ENCODE data around the gene TNPO2. TPM values are rescaled to one million over a fixed set of nuclear protein-coding genes. Genes with fewer than 3 reads are reported as not detected.

Gene TNPO2
- total and polyA plus RNA-seq, 2 experiments from 2014 or later = 37.1 to 83.0 TPM

DNA sequence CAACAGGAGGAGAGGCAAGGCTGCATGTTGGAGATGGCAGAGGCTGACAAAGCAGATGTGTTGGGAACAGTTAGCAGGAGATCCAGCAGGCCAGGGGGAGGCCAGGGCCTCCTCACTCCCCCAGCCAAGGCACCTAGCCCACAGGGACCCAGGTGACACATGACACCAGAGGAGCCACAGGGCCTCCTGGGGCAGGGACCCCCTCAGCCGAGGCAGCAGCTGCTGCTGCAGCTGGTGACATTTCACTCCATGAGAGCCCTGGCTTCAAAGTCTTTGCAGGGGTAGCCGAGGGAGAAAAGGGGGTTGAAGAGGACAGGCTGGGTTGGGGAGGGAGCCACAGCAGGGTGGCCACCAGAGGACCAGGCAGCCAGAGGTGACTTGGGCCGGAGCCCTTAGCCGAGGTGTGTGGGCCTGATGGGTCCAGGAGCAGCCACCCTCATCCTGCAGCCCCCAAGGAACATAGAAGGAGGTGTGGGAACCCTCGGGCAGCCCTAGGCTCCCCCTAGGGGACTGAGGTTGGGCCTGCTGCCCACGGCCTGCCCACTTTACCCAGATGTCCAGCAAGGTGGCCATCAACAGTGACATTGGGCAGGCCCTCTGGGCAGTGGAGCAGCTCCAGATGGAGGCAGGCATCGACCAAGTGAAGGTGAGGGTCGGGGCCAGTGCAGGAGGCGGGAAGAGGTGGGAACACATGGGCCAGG, 36.1 kb downstream of the TNPO2 start, which contains the start of gene GNG14:
TSS of gene GNG14 (plus strand) at position 503 of the 701 bp plus-strand sequence. CDS start at position 554, 51 bp downstream.
- DNase-seq (ENCODE audit: low spot score) (no peak), ATAC-seq (no peak)
- Histone ChIP-seq H3K27me3 (ENCODE audit: insufficient read depth) (no peaks in the 10 kb centered on the region), H3K27ac (ENCODE audit: low read depth) (no peak within 1 kb of the TSS), H3K36me3 (ENCODE audit: insufficient read depth) (no peaks in the 10 kb centered on the region), H3F3A (replicated peaks; ENCODE audit: low read depth) (no peaks in the 10 kb centered on the region), H3K79me2 (replicated peaks; ENCODE audit: insufficient read depth) (no peaks in the 10 kb centered on the region), H3K9me2 (ENCODE audit: insufficient read depth) (no peaks in the 10 kb centered on the region), H3K4me1 (ENCODE audit: insufficient read depth) (no peaks in the 10 kb centered on the region), H3K4me3 (no peak within 1 kb of the TSS), H2AFZ (no peak within 1 kb of the TSS), H4K20me1 (replicated peaks; ENCODE audit: insufficient read depth) (no peaks in the 10 kb centered on the region), H3K4me2 (no peak within 1 kb of the TSS)
- Mint-ChIP-seq H3K27me3 (ENCODE audit: insufficient read depth, low read depth, poor library complexity) (peaks cover 13% of the 10 kb centered on the region), H3K4me1 (no peaks in the 10 kb centered on the region), H3K27ac (no peak within 1 kb of the TSS), H3K9me3 (no peaks in the 10 kb centered on the region), H3K36me3 (ENCODE audit: low read depth) (no peaks in the 10 kb centered on the region; the same call in 2 of the 3 replicates), H3K4me3 (no peak within 1 kb of the TSS)
- TF ChIP-seq JUNB (IDR thresholded peaks at IDR 0.05; ENCODE audit: unreplicated experiment) (no peak), NANOG (IDR thresholded peaks at IDR 0.05; ENCODE audit: borderline replicate concordance) (no peak), ZNF114 (CRISPR knock-in tag; IDR thresholded peaks at IDR 0.05) (no peak)
- TF ChIP-seq, protein P1, sequence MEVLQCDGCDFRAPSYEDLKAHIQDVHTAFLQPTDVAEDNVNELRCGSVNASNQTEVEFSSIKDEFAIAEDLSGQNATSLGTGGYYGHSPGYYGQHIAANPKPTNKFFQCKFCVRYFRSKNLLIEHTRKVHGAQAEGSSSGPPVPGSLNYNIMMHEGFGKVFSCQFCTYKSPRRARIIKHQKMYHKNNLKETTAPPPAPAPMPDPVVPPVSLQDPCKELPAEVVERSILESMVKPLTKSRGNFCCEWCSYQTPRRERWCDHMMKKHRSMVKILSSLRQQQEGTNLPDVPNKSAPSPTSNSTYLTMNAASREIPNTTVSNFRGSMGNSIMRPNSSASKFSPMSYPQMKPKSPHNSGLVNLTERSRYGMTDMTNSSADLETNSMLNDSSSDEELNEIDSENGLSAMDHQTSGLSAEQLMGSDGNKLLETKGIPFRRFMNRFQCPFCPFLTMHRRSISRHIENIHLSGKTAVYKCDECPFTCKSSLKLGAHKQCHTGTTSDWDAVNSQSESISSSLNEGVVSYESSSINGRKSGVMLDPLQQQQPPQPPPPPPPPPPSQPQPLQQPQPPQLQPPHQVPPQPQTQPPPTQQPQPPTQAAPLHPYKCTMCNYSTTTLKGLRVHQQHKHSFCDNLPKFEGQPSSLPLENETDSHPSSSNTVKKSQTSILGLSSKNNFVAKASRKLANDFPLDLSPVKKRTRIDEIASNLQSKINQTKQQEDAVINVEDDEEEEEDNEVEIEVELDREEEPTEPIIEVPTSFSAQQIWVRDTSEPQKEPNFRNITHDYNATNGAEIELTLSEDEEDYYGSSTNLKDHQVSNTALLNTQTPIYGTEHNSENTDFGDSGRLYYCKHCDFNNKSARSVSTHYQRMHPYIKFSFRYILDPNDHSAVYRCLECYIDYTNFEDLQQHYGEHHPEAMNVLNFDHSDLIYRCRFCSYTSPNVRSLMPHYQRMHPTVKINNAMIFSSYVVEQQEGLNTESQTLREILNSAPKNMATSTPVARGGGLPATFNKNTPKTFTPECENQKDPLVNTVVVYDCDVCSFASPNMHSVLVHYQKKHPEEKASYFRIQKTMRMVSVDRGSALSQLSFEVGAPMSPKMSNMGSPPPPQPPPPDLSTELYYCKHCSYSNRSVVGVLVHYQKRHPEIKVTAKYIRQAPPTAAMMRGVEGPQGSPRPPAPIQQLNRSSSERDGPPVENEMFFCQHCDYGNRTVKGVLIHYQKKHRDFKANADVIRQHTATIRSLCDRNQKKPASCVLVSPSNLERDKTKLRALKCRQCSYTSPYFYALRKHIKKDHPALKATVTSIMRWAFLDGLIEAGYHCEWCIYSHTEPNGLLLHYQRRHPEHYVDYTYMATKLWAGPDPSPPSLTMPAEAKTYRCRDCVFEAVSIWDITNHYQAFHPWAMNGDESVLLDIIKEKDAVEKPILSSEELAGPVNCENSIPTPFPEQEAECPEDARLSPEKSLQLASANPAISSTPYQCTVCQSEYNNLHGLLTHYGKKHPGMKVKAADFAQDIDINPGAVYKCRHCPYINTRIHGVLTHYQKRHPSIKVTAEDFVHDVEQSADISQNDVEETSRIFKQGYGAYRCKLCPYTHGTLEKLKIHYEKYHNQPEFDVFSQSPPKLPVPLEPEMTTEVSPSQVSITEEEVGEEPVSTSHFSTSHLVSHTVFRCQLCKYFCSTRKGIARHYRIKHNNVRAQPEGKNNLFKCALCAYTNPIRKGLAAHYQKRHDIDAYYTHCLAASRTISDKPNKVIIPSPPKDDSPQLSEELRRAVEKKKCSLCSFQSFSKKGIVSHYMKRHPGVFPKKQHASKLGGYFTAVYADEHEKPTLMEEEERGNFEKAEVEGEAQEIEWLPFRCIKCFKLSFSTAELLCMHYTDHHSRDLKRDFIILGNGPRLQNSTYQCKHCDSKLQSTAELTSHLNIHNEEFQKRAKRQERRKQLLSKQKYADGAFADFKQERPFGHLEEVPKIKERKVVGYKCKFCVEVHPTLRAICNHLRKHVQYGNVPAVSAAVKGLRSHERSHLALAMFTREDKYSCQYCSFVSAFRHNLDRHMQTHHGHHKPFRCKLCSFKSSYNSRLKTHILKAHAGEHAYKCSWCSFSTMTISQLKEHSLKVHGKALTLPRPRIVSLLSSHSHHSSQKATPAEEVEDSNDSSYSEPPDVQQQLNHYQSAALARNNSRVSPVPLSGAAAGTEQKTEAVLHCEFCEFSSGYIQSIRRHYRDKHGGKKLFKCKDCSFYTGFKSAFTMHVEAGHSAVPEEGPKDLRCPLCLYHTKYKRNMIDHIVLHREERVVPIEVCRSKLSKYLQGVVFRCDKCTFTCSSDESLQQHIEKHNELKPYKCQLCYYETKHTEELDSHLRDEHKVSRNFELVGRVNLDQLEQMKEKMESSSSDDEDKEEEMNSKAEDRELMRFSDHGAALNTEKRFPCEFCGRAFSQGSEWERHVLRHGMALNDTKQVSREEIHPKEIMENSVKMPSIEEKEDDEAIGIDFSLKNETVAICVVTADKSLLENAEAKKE (CRISPR knock-in tag; IDR thresholded peaks at IDR 0.05) = no peak
- TF ChIP-seq, protein P2, sequence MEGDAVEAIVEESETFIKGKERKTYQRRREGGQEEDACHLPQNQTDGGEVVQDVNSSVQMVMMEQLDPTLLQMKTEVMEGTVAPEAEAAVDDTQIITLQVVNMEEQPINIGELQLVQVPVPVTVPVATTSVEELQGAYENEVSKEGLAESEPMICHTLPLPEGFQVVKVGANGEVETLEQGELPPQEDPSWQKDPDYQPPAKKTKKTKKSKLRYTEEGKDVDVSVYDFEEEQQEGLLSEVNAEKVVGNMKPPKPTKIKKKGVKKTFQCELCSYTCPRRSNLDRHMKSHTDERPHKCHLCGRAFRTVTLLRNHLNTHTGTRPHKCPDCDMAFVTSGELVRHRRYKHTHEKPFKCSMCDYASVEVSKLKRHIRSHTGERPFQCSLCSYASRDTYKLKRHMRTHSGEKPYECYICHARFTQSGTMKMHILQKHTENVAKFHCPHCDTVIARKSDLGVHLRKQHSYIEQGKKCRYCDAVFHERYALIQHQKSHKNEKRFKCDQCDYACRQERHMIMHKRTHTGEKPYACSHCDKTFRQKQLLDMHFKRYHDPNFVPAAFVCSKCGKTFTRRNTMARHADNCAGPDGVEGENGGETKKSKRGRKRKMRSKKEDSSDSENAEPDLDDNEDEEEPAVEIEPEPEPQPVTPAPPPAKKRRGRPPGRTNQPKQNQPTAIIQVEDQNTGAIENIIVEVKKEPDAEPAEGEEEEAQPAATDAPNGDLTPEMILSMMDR (conservative IDR thresholded peaks at IDR 0.05; ENCODE audit: low read depth in 2 of 2) = peak in 1 of 2 experiments; percentile 14; a peak in 1 of 4 replicates

All from GM23338 (cell line).